GM10266 (cell line): Measurements from ENCODE around the gene RSPH6A.

Source experiments
- DNase-seq: peaks from one replicate; pipeline ENCODE4 v3.0.0; 2012; ENCODE audit errors: extremely low spot score
- TF ChIP-seq, protein P1 (sequence below): IDR thresholded peaks from 2 replicates; pipeline ENCODE4 v1.5.1; 2012; ENCODE audit warnings: mild to moderate bottlenecking, low read depth; ENCODE audit not compliant: control insufficient read depth, insufficient read depth; ENCODE audit errors: missing control alignments

RSPH6A gene

DNA sequence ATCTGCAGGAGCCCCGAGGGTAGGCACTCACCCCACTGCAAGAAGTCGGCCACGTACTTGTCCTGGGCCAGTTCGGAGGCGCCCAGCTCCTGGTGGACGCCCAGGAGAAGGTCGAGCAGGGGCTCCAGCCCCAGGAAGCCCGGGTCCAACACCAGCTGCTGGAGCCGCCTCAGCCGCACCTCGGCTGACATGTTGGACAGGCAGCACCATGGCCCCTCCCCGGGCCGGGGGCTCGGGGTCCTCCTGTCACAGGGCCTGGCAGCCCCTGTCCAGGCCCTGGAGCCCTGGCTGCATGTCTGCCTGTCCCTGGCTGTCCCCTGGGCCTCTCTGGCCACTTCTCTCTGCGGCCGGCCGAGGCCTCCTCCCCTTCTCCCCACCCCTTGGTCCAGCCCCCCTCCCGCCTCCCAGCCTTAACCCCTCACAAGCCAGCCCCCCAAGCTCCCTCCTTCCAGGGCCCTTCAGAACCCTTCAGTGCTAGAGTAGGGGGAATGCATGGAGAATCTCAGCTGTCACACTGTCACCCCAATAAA, 32.9 kb downstream of the RSPH6A start, which contains the start of gene DMPK:
Gene DMPK (minus strand): TSS at position 329 of the 530 bp plus-strand sequence. CDS start 138 bp downstream, at position 191.
- no peak for DNase-seq
- TF ChIP-seq, protein P1, sequence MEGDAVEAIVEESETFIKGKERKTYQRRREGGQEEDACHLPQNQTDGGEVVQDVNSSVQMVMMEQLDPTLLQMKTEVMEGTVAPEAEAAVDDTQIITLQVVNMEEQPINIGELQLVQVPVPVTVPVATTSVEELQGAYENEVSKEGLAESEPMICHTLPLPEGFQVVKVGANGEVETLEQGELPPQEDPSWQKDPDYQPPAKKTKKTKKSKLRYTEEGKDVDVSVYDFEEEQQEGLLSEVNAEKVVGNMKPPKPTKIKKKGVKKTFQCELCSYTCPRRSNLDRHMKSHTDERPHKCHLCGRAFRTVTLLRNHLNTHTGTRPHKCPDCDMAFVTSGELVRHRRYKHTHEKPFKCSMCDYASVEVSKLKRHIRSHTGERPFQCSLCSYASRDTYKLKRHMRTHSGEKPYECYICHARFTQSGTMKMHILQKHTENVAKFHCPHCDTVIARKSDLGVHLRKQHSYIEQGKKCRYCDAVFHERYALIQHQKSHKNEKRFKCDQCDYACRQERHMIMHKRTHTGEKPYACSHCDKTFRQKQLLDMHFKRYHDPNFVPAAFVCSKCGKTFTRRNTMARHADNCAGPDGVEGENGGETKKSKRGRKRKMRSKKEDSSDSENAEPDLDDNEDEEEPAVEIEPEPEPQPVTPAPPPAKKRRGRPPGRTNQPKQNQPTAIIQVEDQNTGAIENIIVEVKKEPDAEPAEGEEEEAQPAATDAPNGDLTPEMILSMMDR: no peak

DNA sequence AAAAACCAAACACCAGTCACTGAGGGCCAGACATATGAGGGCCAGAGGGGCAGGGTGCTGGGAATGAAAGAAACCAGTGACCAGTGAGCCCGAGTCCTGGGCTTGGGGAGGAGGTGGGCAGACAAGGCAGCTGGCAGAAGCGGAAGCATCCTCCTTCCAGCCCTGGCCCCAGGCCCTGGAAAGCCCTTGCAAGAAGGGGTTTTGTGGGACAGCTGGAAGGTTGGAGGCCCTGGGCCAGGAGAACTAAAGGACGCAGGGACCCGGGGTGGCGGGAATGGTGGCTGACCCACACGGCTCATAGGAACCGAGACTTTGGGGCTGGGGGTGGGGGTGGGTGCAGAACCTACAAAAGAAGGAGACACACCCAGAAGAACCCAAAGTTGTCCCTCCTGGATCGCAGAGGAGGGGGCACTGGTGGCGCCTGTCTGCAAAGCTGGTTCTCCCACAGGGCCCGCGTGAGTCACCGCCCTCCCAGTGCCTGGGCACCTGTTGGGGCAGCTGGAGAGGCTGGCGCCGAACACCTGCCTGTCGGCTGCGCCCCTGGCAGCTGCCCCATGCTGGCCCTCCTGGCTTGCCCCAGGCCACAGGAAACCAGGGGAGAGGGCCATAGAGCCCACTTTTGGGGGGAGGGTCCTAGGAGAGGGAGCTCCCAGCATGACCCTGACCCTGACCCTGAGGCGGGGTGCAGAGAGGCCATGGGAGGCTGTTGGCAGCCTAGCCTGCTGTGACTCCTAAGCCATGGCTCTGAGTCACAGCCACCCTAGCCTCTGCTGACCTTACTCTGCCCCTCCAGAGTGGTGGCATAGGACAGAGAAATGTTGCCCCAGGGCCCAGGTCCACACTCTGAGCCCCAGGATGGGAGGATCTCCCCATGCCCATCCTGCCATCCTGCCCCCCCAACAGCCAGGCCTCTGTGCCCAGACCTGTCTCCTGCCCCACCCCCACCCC, 33.6 kb downstream of the RSPH6A start:
- TF ChIP-seq, protein P1: no peak
- no peak for DNase-seq

DNA sequence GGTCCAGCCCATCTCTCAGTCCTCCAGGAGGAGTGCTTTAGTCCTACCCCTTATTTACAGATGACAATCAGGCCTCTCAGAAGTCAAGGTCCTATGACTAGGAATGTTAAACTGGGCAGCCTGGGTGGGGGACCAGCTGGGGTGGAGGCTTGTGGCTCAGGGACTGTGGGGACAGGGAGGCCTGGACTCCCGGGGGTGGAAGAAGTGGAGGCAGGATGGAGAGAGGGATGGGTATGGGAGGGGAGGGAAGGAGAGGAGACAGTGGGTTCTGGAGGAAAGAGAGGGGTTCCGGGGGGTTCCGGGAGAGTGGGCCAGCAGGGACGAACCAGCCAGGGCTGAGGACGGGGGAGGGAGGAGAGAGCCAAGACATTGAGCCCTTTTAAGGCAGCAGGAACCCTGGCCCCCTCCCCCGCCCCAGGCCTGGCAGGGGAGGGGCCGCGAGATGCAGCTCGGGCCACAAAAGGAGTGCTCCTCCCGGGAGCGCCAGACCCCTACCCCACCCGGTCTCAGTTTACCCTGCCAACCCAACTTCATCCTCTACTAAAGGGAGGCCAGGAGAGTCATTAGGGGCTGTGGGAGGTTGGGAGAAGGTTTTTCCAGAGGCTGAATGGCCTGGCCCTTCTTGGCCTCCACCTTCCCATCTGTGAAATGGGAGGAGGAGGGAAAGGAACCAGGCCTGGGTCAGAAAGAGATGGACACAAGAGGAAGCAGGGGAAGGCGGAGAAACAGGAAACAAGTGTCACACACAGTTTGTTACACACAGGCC, 34.5 kb downstream of the RSPH6A start:
- TF ChIP-seq, protein P1: no peak
- no peak for DNase-seq

DNA sequence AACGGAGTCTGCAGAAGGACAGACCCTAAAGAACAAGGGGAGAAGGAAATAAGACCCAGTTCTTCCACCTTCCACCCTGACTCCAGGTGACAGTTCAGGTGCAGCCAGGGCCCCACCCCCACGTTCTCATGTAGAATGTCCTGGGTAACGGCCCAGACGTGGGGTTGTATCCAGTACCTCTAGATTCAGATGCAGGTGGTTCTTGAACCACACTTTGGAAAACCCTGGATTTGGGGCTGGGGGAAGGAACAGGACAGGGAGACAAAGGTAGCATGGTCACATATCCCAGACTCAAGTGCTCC, 35.0 kb downstream of the RSPH6A start:
- no peak for DNase-seq
- TF ChIP-seq, protein P1: no peak

DNA sequence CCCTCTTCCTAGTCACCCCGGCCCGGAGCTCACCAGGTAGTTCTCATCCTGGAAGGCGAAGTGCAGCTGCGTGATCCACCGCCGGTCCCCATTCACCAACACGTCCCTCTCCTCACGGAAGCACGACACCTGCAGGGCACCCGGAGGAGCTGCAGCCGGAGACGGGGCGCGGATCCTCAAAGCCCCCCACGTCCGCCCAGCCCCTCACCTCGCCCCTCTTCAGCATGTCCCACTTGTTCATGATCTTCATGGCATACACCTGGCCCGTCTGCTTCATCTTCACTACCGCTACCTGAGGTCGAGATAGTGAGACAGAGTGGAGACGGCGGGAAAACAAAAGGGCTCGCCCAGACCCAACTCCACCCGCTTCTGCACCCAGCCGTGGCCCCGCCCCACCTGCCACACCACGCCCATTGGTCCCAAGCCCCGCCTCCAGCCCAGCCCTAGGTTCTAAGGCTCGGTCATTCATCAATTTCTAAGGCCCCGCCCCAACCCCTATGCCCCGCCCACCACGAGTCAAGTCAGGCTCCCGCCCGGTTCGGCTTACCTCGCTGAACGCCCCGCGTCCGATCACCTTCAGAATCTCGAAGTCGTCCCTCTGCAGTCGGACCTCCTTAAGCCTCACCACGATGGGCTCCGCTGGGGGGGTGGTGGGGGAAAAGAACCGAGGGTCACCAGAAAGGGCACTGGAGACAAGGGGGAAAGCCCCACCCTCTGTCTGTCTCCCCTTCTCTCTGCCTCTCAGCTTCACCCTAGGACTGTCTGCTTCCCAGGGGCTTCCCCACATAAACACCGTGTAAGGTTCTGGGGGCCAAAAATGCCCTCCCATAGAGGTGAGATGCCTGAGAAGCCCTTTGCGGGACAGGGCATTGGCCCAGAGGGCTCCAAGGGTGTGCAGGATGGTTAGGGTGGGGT, 35.6 kb downstream of the RSPH6A start:
- DNase-seq: peak; percentile 97
- TF ChIP-seq, protein P1: peak; percentile 78

DNA sequence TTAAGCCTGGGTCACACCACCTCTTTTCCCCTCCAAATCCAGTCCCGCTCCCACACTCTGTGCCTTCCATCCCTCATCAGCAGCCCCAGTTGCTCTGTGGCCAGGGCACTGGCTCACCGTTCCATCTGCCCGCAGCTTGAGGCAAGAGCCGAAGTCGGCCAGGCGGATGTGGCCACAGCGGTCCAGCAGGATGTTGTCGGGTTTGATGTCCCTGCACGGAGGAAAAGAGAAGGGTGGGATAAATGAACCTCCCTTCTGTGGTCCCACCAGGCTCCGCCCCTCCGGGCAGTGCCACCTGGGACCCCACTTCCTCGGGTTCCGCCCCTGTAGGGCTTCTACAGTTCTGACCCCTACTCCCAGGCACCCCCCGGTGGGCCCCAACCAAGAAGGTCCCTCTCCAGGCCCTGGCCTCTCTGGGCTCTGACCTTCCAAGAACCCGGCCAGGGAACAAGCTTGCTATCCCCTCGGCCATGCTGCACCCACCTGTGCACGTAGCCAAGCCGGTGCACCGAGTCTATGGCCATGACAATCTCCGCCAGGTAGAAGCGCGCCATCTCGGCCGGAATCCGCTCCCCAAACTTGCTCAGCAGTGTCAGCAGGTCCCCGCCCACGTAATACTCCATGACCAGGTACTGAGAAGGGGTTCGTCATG, 37.0 kb downstream of the RSPH6A start:
- no peak for DNase-seq
- TF ChIP-seq, protein P1: no peak
